ENCODE data around the gene COL10A1.

GRCh38 chr6:116126032-116126431 is at the start of gene COL10A1:
- TF ChIP-seq ELK1 (IDR thresholded peaks at IDR 0.05; ENCODE audit: low read depth, low read length) (no peak), MYC (IDR thresholded peaks at IDR 0.05; ENCODE audit: borderline replicate concordance, low read length) (no peak), PHF8 (IDR thresholded peaks at IDR 0.05; ENCODE audit: borderline replicate concordance, low read depth) (no peak), ZC3H11A (IDR thresholded peaks at IDR 0.05) (no peak), CEBPB (IDR thresholded peaks at IDR 0.05) (no peak), KDM1A (IDR thresholded peaks at IDR 0.05; ENCODE audit: low read depth) (no peak), REST (IDR thresholded peaks at IDR 0.05) (no peak), MAX (IDR thresholded peaks at IDR 0.05) (no peak), CTCF (IDR thresholded peaks at IDR 0.05) (no peak), HES2 (IDR thresholded peaks at IDR 0.05) (no peak), MAFK (IDR thresholded peaks at IDR 0.05; ENCODE audit: partially characterized antibody) (no peak), ESRRA (IDR thresholded peaks at IDR 0.05; ENCODE audit: borderline replicate concordance, low read length) (no peak), NR3C1 (IDR thresholded peaks at IDR 0.05) (no peak), EHMT2 (IDR thresholded peaks at IDR 0.05; ENCODE audit: low read depth) (no peak)

Data from A549 (cell line).